HG03457 (cell line): Measurements from ENCODE around the gene ANGPTL7.
"Not testable (repeated sequence)": the region's sequence is repeated elsewhere in the genome, so short reads cannot be mapped to it uniquely, and the experiment has no call there.

Experiments
- ATAC-seq: cut with Tn5 transposase; IDR thresholded peaks from one replicate; pipeline ENCODE4 v1.9.1; 2021; ENCODE audit warnings: moderate number of reproducible peaks; ENCODE audit not compliant: unreplicated experiment

Gene ANGPTL7

DNA sequence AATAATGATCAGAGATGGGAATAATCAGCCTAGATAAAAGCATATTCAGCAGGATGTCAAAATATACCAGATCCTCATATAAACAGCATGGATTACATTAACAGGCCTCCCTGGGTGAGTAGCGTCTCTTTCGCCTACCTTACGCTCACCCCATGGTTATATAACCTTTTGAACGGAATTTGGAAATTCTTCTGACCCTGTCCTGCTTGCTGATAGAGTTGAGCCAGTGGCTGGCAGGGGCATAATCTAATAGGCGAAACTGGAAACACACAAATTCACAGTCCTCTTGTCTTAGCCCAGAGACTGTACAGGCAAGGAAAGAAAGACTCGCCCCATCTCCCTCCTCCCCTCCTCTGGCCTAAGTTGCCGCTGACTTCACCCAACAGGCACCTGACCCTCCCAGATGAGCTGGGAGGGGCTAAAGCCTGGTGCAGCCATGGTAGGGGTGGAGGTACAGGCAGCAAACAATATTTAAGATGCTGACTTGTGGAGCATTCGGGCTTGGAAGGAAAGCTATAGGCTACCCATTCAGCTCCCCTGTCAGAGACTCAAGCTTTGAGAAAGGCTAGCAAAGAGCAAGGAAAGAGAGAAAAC lies at the start of gene ANGPTL7:
TSS of gene ANGPTL7 (plus strand) at position 498 of the 594 bp plus-strand sequence. CDS start 225 bp downstream, outside the sequence.
- ATAC-seq: no peak

GRCh38 chr1:11142618-11143391 lies 46.4 kb upstream of the ANGPTL7 start:
- ATAC-seq: no peak

GRCh38 chr1:11143401-11143800 lies 45.8 kb upstream of the ANGPTL7 start:
- ATAC-seq: no peak

DNA sequence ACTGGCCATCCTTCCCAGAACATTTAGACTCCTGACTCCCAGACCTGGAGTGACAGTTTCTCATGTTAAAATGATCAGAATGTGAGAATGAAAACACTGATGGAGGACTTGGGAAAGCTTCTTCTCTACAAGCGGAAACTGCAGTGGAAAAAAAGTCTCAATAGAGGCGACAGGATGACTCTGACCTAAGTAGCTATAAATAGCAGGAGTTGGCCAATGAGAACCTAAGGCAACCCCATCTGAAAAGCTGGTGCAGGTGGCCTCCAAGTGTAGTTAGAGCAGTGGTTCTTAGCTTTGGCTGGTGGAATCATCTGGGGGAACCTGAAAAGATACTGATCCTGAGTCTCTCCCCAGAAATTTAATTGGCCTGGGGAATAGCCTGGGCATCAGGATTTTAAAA lies 45.2 kb upstream of the ANGPTL7 start:
- ATAC-seq: no peak

DNA sequence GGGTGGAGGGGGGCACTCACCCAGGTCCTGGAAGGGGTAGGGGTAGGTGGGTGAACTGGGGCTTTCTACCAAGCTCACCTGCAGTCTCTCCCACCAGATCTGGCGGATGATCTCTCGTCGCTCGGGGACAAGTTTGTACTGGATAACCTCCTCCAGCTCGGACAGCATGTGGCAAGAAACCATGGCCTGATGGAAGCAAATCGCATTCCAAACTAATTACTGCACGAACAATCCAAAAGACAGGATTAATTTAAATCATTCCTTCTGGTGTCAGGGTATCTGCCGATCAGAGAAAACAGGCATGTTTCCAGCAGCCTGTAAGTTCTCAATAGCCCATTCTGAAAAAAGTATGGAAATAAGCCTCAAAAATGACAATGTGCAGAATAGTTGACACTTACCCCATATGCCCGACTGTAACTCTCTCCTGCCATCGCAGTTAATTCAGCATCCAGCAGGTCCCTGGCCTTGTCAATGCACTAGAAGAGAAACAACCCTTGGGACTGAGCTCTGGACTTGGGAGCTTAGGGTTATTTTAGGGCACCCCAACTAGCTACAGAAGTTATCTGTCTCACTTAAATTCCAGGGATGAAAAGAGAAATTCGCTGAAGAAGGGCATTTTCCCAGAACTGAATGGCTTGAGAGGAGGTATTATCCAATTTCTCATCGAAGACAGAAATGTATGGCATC lies 44.4 kb upstream of the ANGPTL7 start:
- ATAC-seq: no peak

DNA sequence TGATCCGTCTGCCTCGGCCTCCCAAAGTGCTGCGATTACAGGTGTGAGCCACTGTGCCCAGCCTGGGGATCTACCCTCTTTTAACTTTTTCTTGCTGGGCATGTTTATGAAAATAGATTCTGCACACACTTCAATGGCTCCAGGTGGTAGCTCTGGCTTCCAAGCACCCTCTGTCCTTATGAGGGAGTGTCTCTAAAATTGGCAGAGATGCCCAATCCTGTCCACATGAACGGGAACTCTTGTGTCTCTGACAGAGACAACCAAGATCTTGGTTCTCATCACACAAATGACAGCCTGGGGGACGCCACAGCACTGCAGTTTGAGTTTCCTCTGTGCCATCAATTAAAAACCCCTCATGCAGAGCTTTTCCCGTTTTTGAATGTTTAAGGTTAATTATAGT lies 43.4 kb upstream of the ANGPTL7 start:
- no peak for ATAC-seq

DNA sequence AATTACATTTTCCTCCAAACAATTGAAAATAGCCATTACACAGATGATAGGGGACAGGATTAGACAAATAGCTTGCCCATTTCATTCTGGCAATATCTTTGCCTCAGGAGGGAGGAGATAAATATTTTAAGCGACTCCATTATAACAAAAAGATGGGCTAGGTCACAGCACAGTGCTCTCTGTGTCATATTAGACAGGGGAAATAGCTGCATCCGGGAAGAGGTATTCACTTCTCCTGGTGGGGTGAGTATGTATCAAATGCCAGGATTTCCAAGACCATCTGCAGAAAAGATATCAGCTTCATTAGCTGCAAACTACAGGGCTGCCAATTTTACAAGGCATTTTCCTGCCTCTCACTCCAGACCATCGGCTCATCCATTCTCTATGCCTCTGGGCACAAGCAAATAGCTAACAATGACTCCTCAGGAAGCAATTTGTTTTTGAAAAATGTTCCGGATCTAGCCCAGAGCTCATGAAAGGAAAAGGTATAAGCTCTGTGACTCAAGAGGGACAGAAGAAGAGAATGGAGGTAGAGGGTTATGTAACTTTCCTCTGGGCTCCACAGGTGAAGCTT lies 41.9 kb upstream of the ANGPTL7 start:
- ATAC-seq: no peak

- no peak for ATAC-seq
These were observed 38.8 kb upstream of the ANGPTL7 start for GRCh38 chr1:11150326-11150725.

GRCh38 chr1:11151114-11151513 lies 38.0 kb upstream of the ANGPTL7 start:
- no peak for ATAC-seq

DNA sequence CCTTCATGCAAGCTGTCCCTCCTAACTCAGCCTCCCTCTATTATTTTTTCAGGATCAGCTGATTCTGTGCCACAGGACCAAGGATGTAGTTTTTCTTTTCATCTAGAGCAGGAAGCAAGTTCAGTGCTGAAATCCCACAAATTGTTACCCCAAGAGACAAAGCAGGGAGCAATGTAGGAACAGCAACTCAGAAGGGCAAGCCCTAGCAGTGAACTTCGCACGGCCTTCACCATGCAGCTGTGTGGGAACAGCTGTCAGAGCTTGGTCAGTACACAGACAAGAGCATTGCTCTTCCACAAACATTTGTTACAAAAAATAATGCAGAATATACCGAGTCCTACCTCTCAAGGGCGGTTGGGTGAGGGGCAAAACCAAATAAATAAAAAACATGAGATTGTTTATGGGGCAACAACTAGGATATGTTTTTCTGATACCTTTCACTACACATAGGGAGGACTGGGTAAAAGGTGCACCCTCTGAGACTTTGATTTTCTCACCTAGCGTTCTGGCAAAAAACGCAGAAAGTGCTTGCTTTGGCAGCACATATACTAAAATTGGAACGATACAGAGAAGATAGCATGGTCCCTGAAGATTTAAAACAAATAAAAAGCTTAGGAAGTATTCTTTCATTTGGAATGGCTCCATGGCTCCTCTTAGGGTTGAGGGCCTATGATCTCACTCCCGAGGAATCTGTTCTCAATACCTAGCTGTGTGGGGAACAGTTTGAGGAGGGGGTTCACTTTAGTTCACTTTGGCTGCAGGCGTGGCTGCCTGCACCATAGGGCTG lies 37.1 kb upstream of the ANGPTL7 start:
- no peak for ATAC-seq

DNA sequence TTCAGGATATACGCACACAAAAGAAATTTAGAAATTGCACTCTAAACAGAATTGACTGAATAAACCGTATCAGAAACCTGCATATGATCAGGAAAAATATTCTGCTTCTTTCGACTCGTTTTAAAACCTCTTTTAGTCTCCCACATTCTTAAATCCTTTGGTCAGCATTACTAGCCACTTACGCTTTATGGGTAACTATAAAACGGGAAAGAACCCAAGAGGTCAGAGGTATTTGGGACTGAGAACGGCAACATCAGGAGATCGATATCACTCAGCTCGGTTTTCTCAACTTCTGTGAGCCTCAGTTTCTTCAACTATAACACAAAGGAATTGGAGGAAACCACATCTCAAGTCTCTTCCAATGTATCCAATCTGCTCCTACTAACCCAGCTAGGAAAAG lies 36.4 kb upstream of the ANGPTL7 start:
- no peak for ATAC-seq

GRCh38 chr1:11153184-11153583 lies 36.0 kb upstream of the ANGPTL7 start:
- no peak for ATAC-seq

DNA sequence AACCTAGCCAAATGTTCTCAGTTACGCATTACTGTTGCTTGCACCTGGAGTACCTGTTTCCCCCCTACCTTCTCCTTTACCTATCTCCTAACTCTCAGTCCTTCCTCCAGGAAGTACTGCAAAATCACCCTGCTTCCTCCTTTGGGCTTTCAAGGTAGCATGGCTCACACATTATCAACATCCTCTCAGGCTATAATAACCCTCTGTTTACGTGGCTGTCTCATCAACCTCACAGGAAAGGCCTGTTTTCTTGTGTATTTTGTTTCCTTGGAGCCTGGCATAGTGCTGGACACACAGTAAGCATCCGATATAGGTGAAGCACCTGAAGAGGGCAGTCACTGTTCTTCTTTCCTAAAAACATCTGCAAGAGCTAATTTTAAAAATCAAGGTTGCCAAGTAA lies 32.7 kb upstream of the ANGPTL7 start:
- no peak for ATAC-seq

- ATAC-seq: no peak
These were observed 32.2 kb upstream of the ANGPTL7 start for GRCh38 chr1:11156963-11157362.

GRCh38 chr1:11157394-11157793 lies 31.8 kb upstream of the ANGPTL7 start:
- ATAC-seq: no peak

- no peak for ATAC-seq
These were observed 31.3 kb upstream of the ANGPTL7 start for GRCh38 chr1:11157867-11158266.

- ATAC-seq: no peak
These were observed 30.9 kb upstream of the ANGPTL7 start for GRCh38 chr1:11158291-11158690.

DNA sequence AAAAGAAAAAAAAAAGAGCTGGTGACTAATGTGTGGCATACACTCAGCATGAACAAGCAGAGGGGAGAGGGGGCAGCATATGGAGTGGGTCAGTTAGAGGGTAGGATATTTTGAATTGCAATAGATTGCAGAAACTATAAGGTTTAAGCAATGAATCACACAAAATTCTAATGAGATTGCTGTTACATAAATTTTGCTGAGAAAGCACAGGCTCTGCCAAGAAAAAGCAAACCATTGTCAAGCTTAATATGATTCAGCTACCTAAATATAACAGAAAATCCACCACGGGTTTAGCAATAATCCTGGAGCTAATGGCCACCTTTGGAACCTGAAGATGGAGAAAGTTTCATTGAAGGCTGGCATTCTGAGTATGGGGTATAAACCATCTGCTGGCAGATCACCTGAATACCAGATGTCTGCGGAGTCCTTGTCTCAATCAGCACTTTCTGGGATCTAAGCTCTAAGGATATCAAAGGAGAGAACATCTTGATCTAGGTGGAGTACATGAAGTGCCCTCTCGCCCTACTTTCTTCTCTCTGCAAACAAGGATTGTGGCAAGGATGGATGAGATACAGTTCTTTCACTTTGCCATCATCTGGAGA lies 30.3 kb upstream of the ANGPTL7 start:
- ATAC-seq: no peak

GRCh38 chr1:11162752-11163151 lies 26.4 kb upstream of the ANGPTL7 start:
- ATAC-seq: not testable (repeated sequence)

GRCh38 chr1:11166744-11167143 lies 22.4 kb upstream of the ANGPTL7 start:
- not testable (repeated sequence) for ATAC-seq
